CD4-positive, alpha-beta T cell treated with Interferon gamma for 1 hour (primary cell): ENCODE results near the gene GJC1.

Experiments used
- DNase-seq: peaks from one replicate; pipeline ENCODE4 v3.0.0-alpha.2; 2020

GJC1 gene

GRCh38 chr17:44829523-44830358 lies at the start of gene GJC1:
TSS of gene GJC1 (minus strand) at chr17:44830287. CDS start at chr17:44805817, 24,470 bp downstream.
- no peak for DNase-seq

DNA sequence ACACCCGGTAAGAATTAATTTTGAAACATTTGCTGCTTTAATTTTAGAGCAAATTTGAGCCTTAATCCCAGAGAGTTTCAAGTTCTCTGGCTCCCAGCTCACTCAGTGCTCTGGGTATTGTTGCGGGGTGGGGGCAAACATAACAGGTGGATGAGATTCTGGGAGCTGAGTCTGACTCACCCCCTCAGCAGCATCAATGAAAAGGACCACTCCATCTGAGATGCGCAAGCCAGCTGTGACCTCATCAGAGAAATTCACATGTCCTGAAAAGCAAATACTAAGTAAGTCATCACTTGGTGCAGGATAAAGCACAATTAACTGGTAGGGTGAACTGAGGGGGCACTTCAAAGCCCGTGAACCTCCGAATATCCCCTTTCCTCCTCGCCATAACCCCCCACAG lies 49.3 kb upstream of the GJC1 start:
- DNase-seq: no peak

DNA sequence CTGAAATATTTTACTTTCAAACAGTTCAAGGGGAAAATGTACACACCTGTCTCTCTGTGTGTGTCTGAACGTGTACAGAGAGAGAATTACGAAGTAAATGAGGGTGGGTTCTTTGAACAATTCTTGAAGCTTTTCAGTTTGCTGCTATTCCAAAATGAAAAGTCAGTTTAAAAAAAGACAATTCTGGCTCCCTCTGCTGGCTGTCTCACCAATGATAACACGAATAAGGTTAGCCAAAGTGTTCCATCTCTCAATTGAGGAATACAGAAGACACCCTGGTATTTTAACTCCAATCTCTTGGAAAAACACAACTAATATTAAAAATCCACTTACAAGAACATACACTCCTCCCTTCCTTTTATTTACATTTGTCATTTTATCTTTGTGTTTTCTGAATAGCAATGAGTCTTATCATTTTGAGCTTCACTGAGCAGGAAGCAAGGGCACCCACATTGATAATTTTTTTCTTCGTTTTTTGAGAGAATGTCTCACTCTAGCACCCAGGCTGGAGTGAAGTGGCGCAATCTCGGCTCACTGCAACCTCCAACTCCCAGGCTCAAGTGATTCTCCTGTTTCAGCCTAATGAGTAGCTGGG lies 48.6 kb upstream of the GJC1 start:
- no peak for DNase-seq

DNA sequence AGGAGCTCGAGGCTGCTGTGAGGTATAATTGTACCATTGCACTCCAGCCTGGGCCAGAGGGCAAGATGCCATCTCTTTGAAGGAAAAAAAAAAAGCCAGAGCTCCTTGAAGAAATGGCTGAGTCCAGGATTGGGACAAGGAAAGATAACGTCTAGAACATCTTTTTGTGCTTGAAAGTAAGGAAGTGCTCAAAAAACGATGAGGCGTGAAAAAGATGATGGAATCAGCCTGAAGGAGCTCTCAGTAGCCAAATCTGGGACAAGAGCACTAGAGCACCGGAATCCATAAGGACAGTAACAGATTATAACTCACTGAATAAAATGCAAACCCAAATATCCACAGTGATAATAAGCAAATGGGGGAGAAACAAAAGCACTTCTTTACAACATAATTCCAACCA lies 47.0 kb upstream of the GJC1 start:
- no peak for DNase-seq

GRCh38 chr17:44875761-44876160 lies 45.7 kb upstream of the GJC1 start:
- no peak for DNase-seq

- no peak for DNase-seq
These were observed 42.2 kb upstream of the GJC1 start for GRCh38 chr17:44872131-44872768.

- no peak for DNase-seq
These were observed 41.5 kb upstream of the GJC1 start for GRCh38 chr17:44871556-44871955.

- DNase-seq: no peak
These were observed 37.8 kb upstream of the GJC1 start for GRCh38 chr17:44867841-44868240.

- no peak for DNase-seq
These were observed 35.8 kb upstream of the GJC1 start for GRCh38 chr17:44865931-44866330.

GRCh38 chr17:44865231-44865660 lies 35.2 kb upstream of the GJC1 start:
- peak; percentile 59 for DNase-seq

DNA sequence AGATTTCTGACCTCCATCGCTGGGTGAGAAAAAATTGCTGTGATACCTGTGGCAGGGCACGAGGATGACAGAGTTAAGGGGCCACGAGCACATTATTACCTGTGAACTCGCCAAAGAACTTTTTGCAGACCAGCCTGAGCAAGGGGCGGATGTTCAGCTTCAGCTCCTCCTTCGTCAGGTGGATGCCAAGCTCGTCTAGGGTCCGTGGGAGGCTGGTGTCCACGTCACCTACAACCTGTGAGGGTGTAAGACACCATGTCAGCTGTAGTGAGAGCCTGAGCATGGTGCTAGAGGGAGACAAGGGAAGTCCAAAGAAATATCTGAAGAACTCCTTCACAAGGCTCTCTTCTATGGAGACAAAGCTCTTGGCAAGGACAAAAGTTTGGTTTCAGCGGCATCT lies 34.7 kb upstream of the GJC1 start:
- DNase-seq: no peak

GRCh38 chr17:44863061-44863918 lies 33.2 kb upstream of the GJC1 start:
- no peak for DNase-seq

GRCh38 chr17:44862278-44862914 lies 32.3 kb upstream of the GJC1 start:
- DNase-seq: no peak

DNA sequence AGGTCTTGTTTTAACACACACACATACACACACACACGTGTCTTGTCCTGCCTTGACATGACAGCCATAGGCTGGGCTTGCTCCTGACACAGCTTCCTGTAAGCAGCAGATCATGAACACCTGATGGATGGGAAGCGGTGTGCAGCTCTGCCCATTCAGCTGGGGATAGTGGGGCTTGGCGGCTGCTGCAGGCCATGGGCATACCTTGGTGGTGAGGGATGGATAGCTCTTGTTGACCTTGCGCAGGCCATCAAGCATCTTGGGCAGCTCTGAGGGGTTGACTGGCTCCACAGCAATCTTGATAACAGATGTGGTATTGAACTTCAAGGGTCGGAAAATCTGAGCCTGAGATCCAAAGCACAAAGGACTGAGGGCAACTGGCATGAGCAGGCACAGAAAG lies 29.6 kb upstream of the GJC1 start:
- DNase-seq: no peak

DNA sequence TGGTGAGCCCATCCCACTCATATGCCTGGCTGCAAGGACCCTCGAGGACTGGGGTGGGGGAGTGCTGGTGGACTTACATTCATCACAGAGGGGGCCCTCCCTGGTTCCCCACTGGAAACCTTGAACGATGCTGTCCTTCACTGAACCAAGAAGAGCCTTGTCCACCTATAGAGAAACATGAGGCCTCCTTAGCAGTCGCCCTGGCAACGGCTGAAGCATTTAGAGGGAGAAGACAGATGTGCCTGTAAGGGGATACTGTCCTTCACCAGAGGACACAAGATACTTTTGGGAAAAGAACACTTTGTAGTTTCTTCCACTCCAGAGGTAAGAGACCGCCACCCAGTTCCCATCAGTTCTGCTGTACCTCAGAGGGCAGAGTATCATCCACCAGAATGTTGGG lies 24.1 kb upstream of the GJC1 start:
- no peak for DNase-seq

DNA sequence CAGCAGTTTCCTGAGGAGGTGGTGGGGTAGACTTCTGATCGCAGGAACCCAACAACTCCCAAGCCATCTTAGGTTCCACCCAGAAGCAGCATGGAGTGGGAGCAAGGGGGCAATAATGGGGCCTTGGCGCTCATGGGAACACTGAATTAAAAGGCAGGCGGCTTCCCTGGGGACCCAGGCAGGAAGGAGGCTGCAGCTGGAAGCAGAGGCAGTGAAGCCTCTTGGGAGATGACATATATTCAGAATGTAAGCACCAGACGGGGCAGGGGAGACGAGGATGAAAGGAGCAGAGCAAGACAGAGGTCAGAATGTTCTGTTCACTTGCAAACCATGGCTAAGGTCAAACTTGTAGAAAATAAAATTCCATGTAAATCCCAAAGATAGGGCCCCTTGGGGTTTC lies 20.5 kb upstream of the GJC1 start:
- DNase-seq: no peak

DNA sequence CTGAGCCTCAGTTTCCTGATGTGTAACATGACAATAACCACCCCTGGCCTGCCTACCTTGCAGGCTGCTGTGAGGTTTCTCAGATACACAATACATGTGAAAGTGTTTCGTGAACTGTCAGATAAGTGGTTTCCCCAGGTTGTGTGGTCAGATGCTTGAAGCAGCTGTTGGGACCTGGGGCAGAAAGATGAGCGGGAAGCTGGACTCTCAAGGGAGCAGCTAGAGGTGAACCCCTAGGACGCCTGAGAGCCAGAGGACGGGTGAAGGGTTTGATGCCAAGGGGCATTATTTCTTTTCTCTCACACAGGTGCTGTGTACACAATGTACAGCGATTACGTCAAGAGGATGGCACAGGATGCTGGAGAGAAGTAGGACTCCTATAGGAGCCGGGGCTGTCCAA lies 19.9 kb upstream of the GJC1 start:
- no peak for DNase-seq

GRCh38 chr17:44848961-44849489 lies 18.9 kb upstream of the GJC1 start:
- DNase-seq: no peak

DNA sequence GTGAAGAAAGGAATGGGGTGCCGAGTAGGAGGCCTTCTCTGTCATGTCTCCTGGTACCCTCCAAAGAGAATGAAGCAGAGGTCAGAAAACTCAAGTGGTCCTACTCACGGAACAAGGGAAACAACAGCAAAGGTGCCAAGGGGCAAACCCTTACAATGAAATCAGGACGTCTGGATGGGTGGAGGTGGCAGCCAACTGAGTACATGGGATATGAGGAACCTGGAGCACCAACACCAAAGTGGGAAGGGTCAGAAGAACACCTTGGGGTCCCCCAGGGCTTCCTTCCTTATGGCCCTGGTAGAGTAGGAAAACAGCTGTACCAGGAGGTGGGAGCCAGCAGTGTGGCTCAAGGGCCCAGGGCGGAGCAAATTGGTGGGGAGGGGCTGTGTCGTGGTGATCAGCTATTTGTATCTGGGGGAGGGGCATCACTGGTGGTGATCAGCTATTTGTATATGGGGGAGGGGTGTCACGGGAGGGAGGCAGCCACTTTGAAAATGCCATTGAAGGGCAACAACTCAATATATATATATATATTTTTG lies 18.2 kb upstream of the GJC1 start:
- no peak for DNase-seq

DNA sequence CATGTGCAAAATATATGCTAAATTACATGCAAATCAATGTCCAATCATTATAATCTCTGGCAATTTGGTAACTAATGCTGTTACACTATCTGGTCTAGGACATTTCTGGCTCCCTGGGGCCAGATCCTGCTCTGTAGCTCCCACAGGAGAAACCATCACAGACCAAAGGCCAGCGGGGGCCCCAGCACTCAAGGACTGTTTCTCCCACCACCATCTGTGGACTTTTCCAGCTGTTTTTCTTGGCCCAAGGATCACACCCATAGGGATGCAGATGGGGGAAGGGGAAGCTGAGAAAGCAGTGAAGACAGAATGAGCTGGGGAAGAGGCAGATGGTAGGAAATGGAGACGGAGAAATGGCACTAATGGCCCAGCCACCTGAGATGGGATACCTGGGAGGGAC lies 17.5 kb upstream of the GJC1 start, which contains the start of gene HIGD1B:
TSS of gene HIGD1B (plus strand) at position 298 of the 400 bp plus-strand sequence. CDS start 270 bp downstream, outside the sequence.
- DNase-seq: no peak

GRCh38 chr17:44846206-44846605 lies 16.1 kb upstream of the GJC1 start:
- DNase-seq: no peak

- no peak for DNase-seq
These were observed 14.3 kb upstream of the GJC1 start for GRCh38 chr17:44844390-44844830.
